HG02852 (cell line): Measurements from ENCODE around the gene SSC5D.

ENCODE experiments used
- ATAC-seq: cut with Tn5 transposase; IDR thresholded peaks from one replicate; pipeline ENCODE4 v1.9.1; 2021; ENCODE audit warnings: mild to moderate bottlenecking, moderate library complexity; ENCODE audit not compliant: unreplicated experiment

SSC5D gene

GRCh38 chr19:55454787-55455243 lies 33.4 kb upstream of the SSC5D start:
- ATAC-seq = no peak

- ATAC-seq = no peak
These were observed 32.5 kb upstream of the SSC5D start for GRCh38 chr19:55455576-55456235.

GRCh38 chr19:55456347-55456746 lies 31.9 kb upstream of the SSC5D start:
- no peak for ATAC-seq

- ATAC-seq = no peak
These were observed 30.4 kb upstream of the SSC5D start for GRCh38 chr19:55457683-55458457.

GRCh38 chr19:55459551-55459949 lies 28.7 kb upstream of the SSC5D start:
- no peak for ATAC-seq

GRCh38 chr19:55459950-55460657 lies 28.1 kb upstream of the SSC5D start:
- ATAC-seq = no peak

GRCh38 chr19:55460670-55461258 lies 27.5 kb upstream of the SSC5D start:
- no peak for ATAC-seq

GRCh38 chr19:55461259-55461973 lies 26.8 kb upstream of the SSC5D start, which contains the start of gene ISOC2:
TSS of gene ISOC2 (minus strand) at chr19:55461642. CDS start at chr19:55456486, 5,156 bp downstream.
- ATAC-seq = peak; percentile 95

GRCh38 chr19:55461974-55462626 lies 26.1 kb upstream of the SSC5D start:
- no peak for ATAC-seq

GRCh38 chr19:55462722-55463121 lies 25.5 kb upstream of the SSC5D start:
- no peak for ATAC-seq

GRCh38 chr19:55463583-55464031 lies 24.6 kb upstream of the SSC5D start:
- no peak for ATAC-seq

- ATAC-seq = no peak
These were observed 24.1 kb upstream of the SSC5D start for GRCh38 chr19:55464039-55464661.

GRCh38 chr19:55464662-55465054 lies 23.6 kb upstream of the SSC5D start, which contains the start of gene C19orf85:
TSS of gene C19orf85 (minus strand) at chr19:55464751. CDS start at chr19:55464554, 197 bp downstream.
- ATAC-seq = no peak

- ATAC-seq = no peak
These were observed 22.6 kb upstream of the SSC5D start for GRCh38 chr19:55465460-55466240.

- no peak for ATAC-seq
These were observed 22.0 kb upstream of the SSC5D start for GRCh38 chr19:55466241-55466614.

GRCh38 chr19:55467236-55468053 lies 20.8 kb upstream of the SSC5D start:
- no peak for ATAC-seq

- no peak for ATAC-seq
These were observed 20.2 kb upstream of the SSC5D start for GRCh38 chr19:55468054-55468393.

GRCh38 chr19:55471266-55471665 lies 17.0 kb upstream of the SSC5D start:
- ATAC-seq = no peak
